Psoas muscle (tissue), 8 donors: Measurements from ENCODE around the gene RNF149. TPM values are rescaled to one million over a fixed set of nuclear protein-coding genes. Genes with fewer than 3 reads are reported as not detected.
A peak's percentile ranks its signal among the peaks of the same experiment; 100 is the strongest.

Experiments
- ATAC-seq, 4 donors: fragments of 200-7000 bp; cut with Tn5 transposase; one replicate each; pipeline ENCODE4 v1.9.1; 2020; ENCODE audit warnings: moderate library complexity in 3 of 4, mild to moderate bottlenecking in 2 of 4
- DNase-seq, 2 donors: peaks; one replicate each; pipeline ENCODE4 v3.0.0-alpha.2; 2020
- H3K27ac ChIP-seq: fragments of 200-600 bp; one replicate; pipeline ENCODE4 v1.8.0; 2022
- H3K27me3 ChIP-seq, 3 donors: fragments of 200-600 bp in 1 of 3; one replicate each; pipeline versions ENCODE4 v1.6.1 to v1.8.0; 2013 to 2022; ENCODE audit warnings: low read length in 2 of 3, mild to moderate bottlenecking in 2 of 3, moderate library complexity in 1 of 3; ENCODE audit not compliant: insufficient read depth in 3 of 3
- H3K36me3 ChIP-seq, 2 donors: fragments of 200-600 bp in 1 of 2; one replicate each; pipeline versions ENCODE4 v1.6.1 to v1.8.0; 2013 to 2022; ENCODE audit warnings: low read depth in 1 of 2, mild to moderate bottlenecking in 1 of 2, moderate library complexity in 1 of 2; ENCODE audit not compliant: insufficient read depth in 1 of 2
- H3K4me1 ChIP-seq: fragments of 200-600 bp; one replicate; pipeline ENCODE4 v1.8.0; 2022
- H3K4me3 ChIP-seq: fragments of 200-600 bp; one replicate; pipeline ENCODE4 v1.8.0; 2022; ENCODE audit warnings: mild to moderate bottlenecking
- H3K9me3 ChIP-seq: fragments of 200-600 bp; one replicate; pipeline ENCODE4 v1.8.0; 2022
- CTCF ChIP-seq: fragments of 200-600 bp; IDR thresholded peaks from one replicate; pipeline ENCODE4 v1.8.0; 2022; ENCODE audit warnings: antibody characterized with exemption
- WGBS, 3 donors: extraction: QIAGEN DNeasy Blood & Tissue Kit; methylation state at CpG; one replicate each; pipeline versions ENCODE4 v1.1.6 to v1.1.7; 2013; 5-methylcytosine and 5-hydroxymethylcytosine counted together
- intact Hi-C, 2 donors: fragments of 100-400 bp; cut with DNase I; formaldehyde crosslinking; loops; one replicate each; pipeline versions ENCODE4 v1.11.0 to v1.14.2; 2022
- polyA plus RNA-seq, 3 donors: library from polyadenylated mRNA; stranded (reverse); fragments of 200-250 nt; gene quantifications; one replicate each; pipeline ENCODE4 v1.2.3, GENCODE V29; 2013
- total RNA-seq, 4 donors: library from RNA; stranded (reverse); fragmentation: NEBNext Ultra II Directional in 2 of 4; extraction: Animal tissue kit (Norgen Biotek cat#: 25700) in 2 of 4; gene quantifications; one replicate each; pipeline versions ENCODE4 v1.2.1 to v1.2.4, GENCODE V29; 2021 to 2023
- donor health status: healthy with polysubstance abuse.
- donor health status: DM: no; HTN: no; CAD: no; lungs with moderate emphysema.
- donor health status: Bipolar disorder and iron deficiency.
- donor health status: healthy.
- donor health status: DM: yes; HTN: yes; CAD: no.
- donor health status: DM: no; HTN: no; CAD: no.
- donor health status: DM: no; HTN: no; CAD: no.
- donor health status: DM: yes; HTN: yes; CAD: no.

RNF149 gene
- total and polyA plus RNA-seq, 7 donors, result 10.7 to 23.7 (median 19.2) TPM

GRCh38 chr2:101311696-101312017 lies 3.2 kb upstream of the RNF149 start:
- Histone ChIP-seq H3K9me3 (no peaks in the 10 kb centered on the region), H3K27ac (no peak overlapping the region), H3K4me1 (no peaks in the 10 kb centered on the region), H3K27me3 (no peaks in the 10 kb centered on the region), H3K36me3 (no peaks in the 10 kb centered on the region), H3K4me3 (no peak overlapping the region)
- DNase-seq, result no peak
- intact Hi-C loops, result no loop called here
- ATAC-seq, result no peak
- no peak for TF ChIP-seq CTCF
- whole genome bisulfite sequencing, 3 donors, result 65 to 77% (median 75%) methylated on average over 3 of the region's 3 CpGs

- 76 to 79% (median 78%) methylated on average over 7 of the region's 7 CpGs for WGBS, 3 donors
- no peak overlapping the region for H3K4me3 ChIP-seq
- no peaks in the 10 kb centered on the region for H3K36me3 ChIP-seq
- no peaks in the 10 kb centered on the region for H3K27me3 ChIP-seq
- intact Hi-C loops, result no loop called here
- ATAC-seq (no peak), DNase-seq (no peak)
- H3K4me1 ChIP-seq, result peaks cover under 1% of the 10 kb centered on the region
- TF ChIP-seq CTCF, result no peak
- H3K9me3 ChIP-seq, result no peaks in the 10 kb centered on the region
- no peak overlapping the region for H3K27ac ChIP-seq
Measured at GRCh38 chr2:101310834-101311695, 2.6 kb upstream of the RNF149 start.

DNA sequence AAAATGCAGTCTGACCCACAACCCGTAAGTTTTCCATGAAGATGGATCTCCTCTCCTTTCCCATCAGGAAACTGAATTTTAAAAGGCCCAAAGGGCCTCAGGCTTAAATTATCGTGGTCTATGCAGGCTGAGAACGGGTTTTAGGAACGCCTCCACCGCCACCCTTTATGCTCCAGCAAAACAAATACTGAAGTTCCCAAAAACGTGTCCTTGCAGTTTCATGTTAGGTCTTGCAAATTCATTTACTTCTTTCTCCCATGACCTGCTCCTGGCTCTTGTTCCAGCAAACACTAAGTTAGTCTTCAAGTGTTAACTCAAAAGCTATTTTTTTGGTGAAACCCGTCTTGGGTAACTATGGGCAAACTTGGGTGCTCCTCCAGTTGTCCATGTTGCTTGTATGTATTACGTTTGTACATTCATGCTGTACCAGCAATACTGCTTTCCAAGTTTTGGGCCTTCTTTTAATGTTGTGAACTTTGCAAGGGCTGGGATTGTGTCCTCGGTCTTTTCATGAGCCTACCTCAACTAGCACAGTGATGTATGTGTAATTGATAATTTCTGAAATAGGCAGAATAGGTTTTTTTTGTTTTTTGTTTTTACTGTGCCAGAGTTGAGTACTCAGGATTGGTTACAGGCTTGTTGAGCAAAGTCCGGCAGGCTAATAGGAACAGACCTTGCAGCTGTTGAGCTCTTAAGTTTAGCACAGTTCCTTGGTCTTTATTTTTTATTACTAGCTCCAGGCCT lies 1.8 kb upstream of the RNF149 start:
- no peak for TF ChIP-seq CTCF
- ATAC-seq, result no peak
- H3K4me1 ChIP-seq, result peaks cover 8% of the 10 kb centered on the region
- H3K27ac ChIP-seq, result no peak overlapping the region
- no peaks in the 10 kb centered on the region for H3K36me3 ChIP-seq
- WGBS, 3 donors, result 72 to 83% (median 80%) methylated on average over 10 of the region's 10 CpGs
- H3K9me3 ChIP-seq, result no peaks in the 10 kb centered on the region
- no peak for DNase-seq
- no peaks in the 10 kb centered on the region for H3K27me3 ChIP-seq
- no peak overlapping the region for H3K4me3 ChIP-seq
- intact Hi-C loops, result no loop called here

DNA sequence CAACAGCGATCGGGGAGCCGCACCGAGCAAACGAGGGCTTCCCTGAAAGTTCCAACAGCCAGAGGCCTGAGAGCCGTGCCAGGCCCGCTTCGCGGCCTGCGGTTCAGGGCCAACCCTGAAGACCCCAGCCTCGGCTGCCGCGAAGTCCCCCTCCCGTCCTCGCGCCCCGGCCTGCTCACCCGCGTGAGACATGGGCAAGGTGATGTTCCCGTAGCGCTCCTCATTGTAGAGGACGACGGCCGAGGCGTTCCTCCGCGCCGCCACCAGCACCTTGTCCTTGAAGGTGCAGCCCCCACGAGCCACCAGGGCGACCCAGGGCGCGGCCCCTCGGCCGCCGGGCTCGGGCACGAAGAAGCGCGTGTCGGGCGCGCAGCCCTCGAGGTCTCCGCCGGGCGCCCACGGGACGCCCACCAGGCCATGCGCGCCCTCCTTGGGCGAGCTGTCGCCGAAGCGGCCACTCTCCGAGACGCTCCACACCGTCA lies 510 bp downstream of the RNF149 start:
- intact Hi-C loops, result loop anchor here (2.0 to 5.0 kb wide), 2 partner anchors 55 to 56 kb away; partner anchors contain the start of gene CNOT11 (in 2 of the 2)
- H3K27ac ChIP-seq, result peak overlapping the region; percentile 93
- no peaks in the 10 kb centered on the region for H3K9me3 ChIP-seq
- ATAC-seq, result peak; percentile 34 to 51 (median 42)
- H3K27me3 ChIP-seq, result no peaks in the 10 kb centered on the region
- H3K4me3 ChIP-seq, result peak overlapping the region; percentile 83
- no peak for TF ChIP-seq CTCF
- peaks cover 27% of the 10 kb centered on the region for H3K4me1 ChIP-seq
- peak; percentile 37 to 63 for DNase-seq
- 1% methylated on average over 36 to 57 of the region's 57 CpGs for WGBS, 3 donors
- H3K36me3 ChIP-seq, result no peaks in the 10 kb centered on the region
